AG09319 (cell line): Measurements from ENCODE around the gene RAB40C.

ENCODE experiments used
- DNase-seq: peaks from one replicate; pipeline ENCODE4 v3.0.0-alpha.2; 2010; ENCODE audit warnings: low read depth; ENCODE audit errors: extremely low read depth
- CTCF ChIP-seq: IDR thresholded peaks from 2 replicates; pipeline ENCODE4 v1.5.1; 2011; ENCODE audit warnings: low read depth, mild to moderate bottlenecking, inconsistent platforms, low read length, moderate library complexity

Gene RAB40C

DNA sequence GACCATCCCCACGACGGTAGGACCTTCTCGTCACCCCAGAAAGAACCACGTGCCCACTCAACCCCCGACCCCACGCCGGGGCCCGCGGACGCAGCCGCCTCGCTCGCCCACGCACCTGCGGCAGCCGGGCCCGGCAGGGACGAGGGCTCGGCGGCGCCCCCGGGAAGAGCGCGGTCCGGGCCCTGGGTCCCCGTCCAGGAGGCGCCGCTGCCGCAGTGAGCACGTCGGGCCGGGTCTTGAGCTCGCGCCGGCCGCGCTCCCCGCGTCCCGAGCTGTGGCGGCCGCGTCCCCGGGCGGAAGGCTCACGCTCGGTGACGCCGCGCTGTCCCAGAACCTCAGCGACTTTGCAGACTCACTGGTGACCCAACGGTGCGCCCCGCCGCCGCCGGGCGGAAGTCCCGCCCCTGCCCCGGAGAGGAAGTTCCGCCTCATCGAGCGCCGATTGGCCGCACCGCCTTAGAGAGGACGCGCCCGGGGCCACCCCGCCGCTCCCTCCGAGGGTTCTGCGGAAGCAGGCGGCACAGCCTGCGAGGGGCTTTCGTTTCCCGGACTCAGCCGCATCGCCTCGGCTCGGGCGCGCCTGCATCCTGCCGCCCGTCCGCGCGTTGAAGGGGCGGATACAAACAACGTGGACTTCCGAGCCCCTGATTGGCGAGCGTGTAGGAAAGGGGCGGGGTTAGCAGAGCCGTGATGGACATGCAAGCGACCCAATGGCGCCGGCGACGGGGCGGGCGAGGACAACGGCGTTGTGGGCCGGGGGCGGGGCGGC lies 793 bp upstream of the RAB40C start:
- peak; percentile 88 for DNase-seq
- no peak for TF ChIP-seq CTCF

GRCh38 chr16:590188-590814 lies 435 bp downstream of the RAB40C start:
- DNase-seq: no peak
- TF ChIP-seq CTCF: no peak

- TF ChIP-seq CTCF: no peak
- DNase-seq: no peak
Observed at GRCh38 chr16:590815-591200, 942 bp downstream of the RAB40C start.

DNA sequence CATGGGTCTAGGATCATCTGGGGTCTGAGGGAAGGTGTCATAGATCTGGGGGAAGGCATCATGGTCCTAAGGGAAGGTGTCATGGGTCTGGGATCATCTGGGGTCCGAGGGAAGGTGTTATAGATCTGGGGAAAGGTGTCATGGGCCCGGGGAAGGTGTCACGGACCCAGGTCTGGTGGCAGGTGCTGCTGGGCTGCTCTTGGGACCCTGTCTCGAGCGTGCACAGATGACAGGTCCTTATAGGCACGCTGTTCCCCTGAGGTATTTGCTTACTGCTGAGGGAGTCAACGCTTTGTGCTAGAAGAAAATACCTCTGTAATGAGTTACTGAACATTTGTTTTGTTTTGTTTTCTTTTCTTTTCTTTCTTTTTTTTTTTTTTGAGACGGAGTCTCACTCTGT lies 1.4 kb downstream of the RAB40C start:
- no peak for DNase-seq
- no peak for TF ChIP-seq CTCF

DNA sequence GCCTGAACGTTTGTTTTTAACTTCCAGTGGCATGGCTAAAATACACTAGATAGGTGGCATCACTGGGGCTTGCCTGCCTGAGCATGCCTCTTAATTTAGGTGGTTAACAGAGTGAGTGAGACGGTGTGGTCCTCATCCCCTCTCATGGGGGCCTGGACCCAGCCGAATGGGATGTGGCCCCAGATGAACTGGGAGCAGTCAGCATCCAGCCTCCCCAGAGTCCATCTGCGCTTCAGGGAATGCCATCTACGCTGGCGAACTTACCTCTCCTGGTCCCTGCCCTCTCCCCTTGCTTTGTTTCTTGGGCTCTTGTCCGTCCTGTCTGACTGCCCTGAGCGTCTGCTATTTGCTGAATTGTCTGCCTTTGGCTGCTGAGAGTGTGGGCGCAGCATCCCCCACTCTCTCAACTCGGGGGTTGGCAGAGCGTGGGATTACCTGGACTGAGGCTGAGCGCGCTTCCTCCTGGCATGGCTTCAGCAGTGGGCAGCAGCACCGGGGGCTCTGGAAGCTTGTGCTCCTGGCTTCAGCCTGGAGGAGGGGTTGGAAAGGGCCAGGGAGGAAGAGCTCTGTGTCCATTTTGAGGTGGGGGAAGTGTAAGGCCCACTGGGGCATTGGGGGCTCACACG lies 2.1 kb downstream of the RAB40C start:
- no peak for DNase-seq
- TF ChIP-seq CTCF: no peak

GRCh38 chr16:592518-593306 lies 2.8 kb downstream of the RAB40C start:
- no peak for DNase-seq
- no peak for TF ChIP-seq CTCF
